ENCODE results near the gene MAPKAP1.
A peak's percentile ranks its signal among the peaks of the same experiment; 100 is the strongest.

Gene MAPKAP1

GRCh38 chr9:125663127-125663526, 43.9 kb downstream of the MAPKAP1 start:
- DNase-seq, result peak; percentile 63

- DNase-seq, result no peak
Measured at GRCh38 chr9:125660557-125660956, 46.5 kb downstream of the MAPKAP1 start.

GRCh38 chr9:125659954-125660353, 47.1 kb downstream of the MAPKAP1 start:
- DNase-seq, result peak; percentile 63

GRCh38 chr9:125659201-125659840, 47.7 kb downstream of the MAPKAP1 start:
- no peak for DNase-seq

GRCh38 chr9:125656560-125656959, 50.4 kb downstream of the MAPKAP1 start:
- DNase-seq, result no peak

GRCh38 chr9:125655691-125656410, 51.2 kb downstream of the MAPKAP1 start:
- DNase-seq, result no peak

- no peak for DNase-seq
Measured at GRCh38 chr9:125655066-125655633, 51.9 kb downstream of the MAPKAP1 start.

GRCh38 chr9:125654121-125654520, 52.9 kb downstream of the MAPKAP1 start:
- no peak for DNase-seq

GRCh38 chr9:125653325-125653724, 53.7 kb downstream of the MAPKAP1 start:
- no peak for DNase-seq

- DNase-seq, result peak; percentile 84
Measured at GRCh38 chr9:125652759-125653158, 54.2 kb downstream of the MAPKAP1 start.

GRCh38 chr9:125652233-125652594, 54.8 kb downstream of the MAPKAP1 start:
- no peak for DNase-seq

GRCh38 chr9:125651576-125652232, 55.3 kb downstream of the MAPKAP1 start:
- DNase-seq, result no peak

GRCh38 chr9:125650271-125650737, 56.7 kb downstream of the MAPKAP1 start:
- peak; percentile 97 for DNase-seq

- no peak for DNase-seq
Measured at GRCh38 chr9:125649826-125650225, 57.2 kb downstream of the MAPKAP1 start.

GRCh38 chr9:125649315-125649714, 57.7 kb downstream of the MAPKAP1 start:
- DNase-seq, result peak; percentile 97

GRCh38 chr9:125648294-125648693, 58.7 kb downstream of the MAPKAP1 start:
- DNase-seq, result no peak

- DNase-seq, result peak; percentile 75
Measured at GRCh38 chr9:125646621-125647100, 60.3 kb downstream of the MAPKAP1 start.

- DNase-seq, result peak; percentile 81
Measured at GRCh38 chr9:125646217-125646616, 60.8 kb downstream of the MAPKAP1 start.

- no peak for DNase-seq
Measured at GRCh38 chr9:125644819-125645507, 62.0 kb downstream of the MAPKAP1 start.

GRCh38 chr9:125642311-125642710, 64.7 kb downstream of the MAPKAP1 start:
- no peak for DNase-seq

- no peak for DNase-seq
Measured at GRCh38 chr9:125639057-125639456, 68.0 kb downstream of the MAPKAP1 start.

GRCh38 chr9:125638239-125639045, 68.6 kb downstream of the MAPKAP1 start:
- no peak for DNase-seq
